HG03060 (cell line): Measurements from ENCODE around the gene LRFN2.

Experiments used
- ATAC-seq: cut with Tn5 transposase; IDR thresholded peaks from one replicate; pipeline ENCODE4 v1.9.1; 2021; ENCODE audit warnings: low read depth, moderate number of reproducible peaks; ENCODE audit not compliant: unreplicated experiment

LRFN2 gene

GRCh38 chr6:40484066-40484465 lies 103.1 kb downstream of the LRFN2 start:
- ATAC-seq, result no peak

- ATAC-seq, result no peak
Observed at GRCh38 chr6:40482532-40482931, 104.6 kb downstream of the LRFN2 start.

- ATAC-seq, result no peak
Observed at GRCh38 chr6:40480678-40481077, 106.5 kb downstream of the LRFN2 start.

- ATAC-seq, result no peak
Observed at GRCh38 chr6:40479706-40480105, 107.5 kb downstream of the LRFN2 start.

GRCh38 chr6:40477246-40478126 lies 109.7 kb downstream of the LRFN2 start:
- no peak for ATAC-seq

GRCh38 chr6:40476673-40477072 lies 110.5 kb downstream of the LRFN2 start:
- no peak for ATAC-seq

GRCh38 chr6:40474937-40475336 lies 112.2 kb downstream of the LRFN2 start:
- no peak for ATAC-seq

- no peak for ATAC-seq
Observed at GRCh38 chr6:40473026-40473425, 114.1 kb downstream of the LRFN2 start.

GRCh38 chr6:40472353-40472752 lies 114.8 kb downstream of the LRFN2 start:
- no peak for ATAC-seq

- ATAC-seq, result no peak
Observed at GRCh38 chr6:40471243-40471642, 115.9 kb downstream of the LRFN2 start.

GRCh38 chr6:40469323-40469722 lies 117.8 kb downstream of the LRFN2 start:
- no peak for ATAC-seq

GRCh38 chr6:40466986-40467539 lies 120.1 kb downstream of the LRFN2 start:
- no peak for ATAC-seq

GRCh38 chr6:40461643-40462042 lies 125.5 kb downstream of the LRFN2 start:
- no peak for ATAC-seq

- ATAC-seq, result no peak
Observed at GRCh38 chr6:40460380-40460779, 126.8 kb downstream of the LRFN2 start.

- no peak for ATAC-seq
Observed at GRCh38 chr6:40457261-40457660, 129.9 kb downstream of the LRFN2 start.

GRCh38 chr6:40456390-40457013 lies 130.7 kb downstream of the LRFN2 start:
- ATAC-seq, result no peak

GRCh38 chr6:40455686-40456389 lies 131.3 kb downstream of the LRFN2 start:
- no peak for ATAC-seq

GRCh38 chr6:40450483-40450882 lies 136.7 kb downstream of the LRFN2 start:
- ATAC-seq, result no peak

GRCh38 chr6:40444811-40445210 lies 142.4 kb downstream of the LRFN2 start:
- ATAC-seq, result no peak

- no peak for ATAC-seq
Observed at GRCh38 chr6:40444312-40444711, 142.9 kb downstream of the LRFN2 start.

GRCh38 chr6:40443842-40444241 lies 143.3 kb downstream of the LRFN2 start:
- no peak for ATAC-seq
